T-helper 17 cell (primary cell): ENCODE measurements around the gene UTP4. TPM values are rescaled to one million over a fixed set of nuclear protein-coding genes. Genes with fewer than 3 reads are reported as not detected.
A peak's percentile ranks its signal among the peaks of the same experiment; 100 is the strongest.

Experiments used
- ATAC-seq: fragments of 150-1000 bp; cut with Tn5 transposase; 2 replicates; pipeline ENCODE4 v1.10.0; 2021; ENCODE audit warnings: mild to moderate bottlenecking, moderate library complexity
- DNase-seq, 3 donors: peaks; one replicate each; pipeline versions ENCODE4 v3.0.0 to v3.0.0-alpha.2; 2020 to 2021
- H3K9me3 ChIP-seq: one replicate; pipeline ENCODE4 v1.7.0; 2013; ENCODE audit warnings: low read length, mild to moderate bottlenecking; ENCODE audit not compliant: control insufficient read depth, poor library complexity, severe bottlenecking
- H3K27ac Mint-ChIP-seq: one replicate; pipeline ENCODE4 v1.8.0; 2022; ENCODE audit warnings: mild to moderate bottlenecking, moderate library complexity, mixed read lengths
- H3K27me3 Mint-ChIP-seq: one replicate; pipeline ENCODE4 v1.8.0; 2022; ENCODE audit warnings: mixed read lengths
- H3K36me3 Mint-ChIP-seq: one replicate; pipeline ENCODE4 v1.8.0; 2022; ENCODE audit warnings: low read depth, mixed read lengths
- H3K4me1 Mint-ChIP-seq: one replicate; pipeline ENCODE4 v1.8.0; 2022; ENCODE audit warnings: mild to moderate bottlenecking, mixed read lengths
- H3K4me3 Mint-ChIP-seq: one replicate; pipeline ENCODE4 v1.8.0; 2022; ENCODE audit warnings: mild to moderate bottlenecking, moderate library complexity, mixed read lengths
- total RNA-seq, 4 donors: library from RNA in 2 of 4; stranded (reverse) in 2 of 4; gene quantifications; one replicate each; pipeline ENCODE4 v1.2.3 and lab custom pipeline; 2022 to 2026

UTP4 gene
- total RNA-seq, 2 donors from 2014 or later, result 29.4 to 47.2 TPM

DNA sequence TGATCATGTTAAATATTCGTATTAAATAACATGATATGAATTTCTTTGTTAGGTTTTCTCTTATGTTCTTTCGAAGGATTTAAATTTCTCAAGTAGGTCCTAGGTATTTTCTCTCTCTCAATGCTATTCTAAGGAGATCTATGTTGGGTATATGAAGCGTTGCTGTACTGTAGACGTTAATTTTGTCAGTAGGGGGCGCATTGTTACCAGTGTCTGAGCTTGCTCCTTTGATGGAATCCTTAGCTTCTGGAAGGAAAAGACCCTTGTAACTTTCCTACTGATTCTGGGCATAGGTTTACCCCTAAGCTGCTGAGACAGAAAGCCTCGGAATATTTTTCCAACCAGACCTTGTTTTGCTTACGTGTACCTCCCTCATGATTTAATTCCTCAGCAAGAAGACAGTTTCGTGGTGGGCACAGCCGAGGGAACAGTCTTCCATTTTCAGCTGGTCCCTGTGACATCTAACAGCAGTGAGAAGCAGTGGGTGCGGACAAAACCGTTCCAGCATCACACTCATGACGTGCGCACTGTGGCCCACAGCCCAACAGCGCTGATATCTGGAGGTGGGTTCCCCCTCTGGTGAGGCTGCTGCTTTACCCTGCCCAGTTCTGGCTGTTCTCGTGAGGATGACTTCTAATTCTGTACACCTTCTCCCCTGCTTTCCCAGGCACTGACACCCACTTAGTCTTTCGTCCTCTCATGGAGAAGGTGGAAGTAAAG lies 17.9 kb downstream of the UTP4 start:
- ATAC-seq (peak; percentile 83), DNase-seq (peak in 1 of 3 donors; percentile 33)
- H3K36me3 Mint-ChIP-seq, result peaks cover 4% of the 10 kb centered on the region
- no peaks in the 10 kb centered on the region for H3K27me3 Mint-ChIP-seq
- no peaks in the 10 kb centered on the region for H3K9me3 ChIP-seq
- H3K27ac Mint-ChIP-seq, result no peak overlapping the region
- H3K4me1 Mint-ChIP-seq, result peaks cover 4% of the 10 kb centered on the region
- H3K4me3 Mint-ChIP-seq, result no peak overlapping the region

DNA sequence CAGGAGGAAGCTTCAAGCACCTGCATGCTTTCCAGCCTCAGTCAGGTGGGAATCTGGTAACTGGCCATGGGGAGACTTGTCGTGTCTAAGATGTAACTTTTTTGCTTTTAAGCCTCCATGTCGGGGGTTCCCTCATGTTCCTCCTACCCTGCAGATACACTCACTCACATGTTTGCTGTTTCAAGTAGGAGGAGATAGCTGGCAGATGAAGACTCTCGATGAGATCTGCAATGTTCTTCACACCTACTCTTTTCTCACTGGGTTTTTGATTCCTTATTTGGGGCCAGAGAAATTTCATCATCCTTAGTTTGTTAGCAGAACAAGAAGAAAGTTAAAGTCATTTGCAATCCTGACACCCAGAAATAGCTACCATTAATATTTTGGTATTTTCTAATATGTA lies 24.7 kb downstream of the UTP4 start:
- Mint-ChIP-seq H3K4me3 (no peak overlapping the region), H3K36me3 (peaks cover 5% of the 10 kb centered on the region), H3K27ac (no peak overlapping the region), H3K27me3 (no peaks in the 10 kb centered on the region), H3K4me1 (peaks cover 2% of the 10 kb centered on the region)
- ATAC-seq (no peak), DNase-seq (no peak)
- H3K9me3 ChIP-seq, result no peaks in the 10 kb centered on the region

DNA sequence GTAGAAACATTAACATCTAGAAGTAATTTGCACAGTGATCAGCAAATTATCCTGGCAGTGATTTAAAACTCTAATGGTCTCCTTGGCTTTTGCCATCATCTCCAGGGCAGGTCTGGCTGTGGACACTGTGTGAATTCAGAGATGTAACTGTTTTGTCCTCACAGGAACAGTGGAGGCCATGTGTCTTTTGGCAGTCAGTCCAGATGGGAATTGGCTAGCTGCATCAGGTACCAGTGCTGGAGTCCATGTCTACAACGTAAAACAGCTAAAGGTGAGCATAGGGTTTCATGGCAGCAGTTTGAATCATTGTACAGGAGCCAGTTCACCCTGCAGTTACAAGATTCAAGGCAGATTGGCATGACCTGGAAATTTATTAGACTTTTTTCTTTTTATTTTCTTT lies 27.7 kb downstream of the UTP4 start:
- Mint-ChIP-seq H3K36me3 (peaks cover 7% of the 10 kb centered on the region), H3K4me1 (no peaks in the 10 kb centered on the region), H3K27ac (no peak overlapping the region), H3K4me3 (no peak overlapping the region), H3K27me3 (no peaks in the 10 kb centered on the region)
- no peaks in the 10 kb centered on the region for H3K9me3 ChIP-seq
- ATAC-seq, result no peak
- DNase-seq, result no peak

DNA sequence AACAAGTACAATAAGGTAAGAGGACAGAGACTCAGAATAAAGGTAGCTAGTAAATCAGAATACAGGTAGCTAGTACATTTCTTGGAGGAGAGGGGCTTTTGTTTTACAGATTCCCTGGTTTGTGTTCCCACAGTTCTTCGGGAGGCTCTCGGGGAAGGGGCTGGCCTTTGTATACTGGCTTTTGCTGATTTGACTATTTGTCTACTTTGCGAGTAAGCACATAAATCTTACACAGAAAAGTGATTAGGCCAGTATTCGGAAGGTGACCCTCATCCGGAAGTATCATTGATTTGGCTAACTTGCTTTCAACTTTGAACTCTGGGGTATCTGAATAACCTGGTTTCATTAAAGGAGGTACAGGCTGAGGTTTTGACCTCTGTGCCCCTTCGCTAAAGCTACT lies 33.1 kb downstream of the UTP4 start:
- no peaks in the 10 kb centered on the region for H3K9me3 ChIP-seq
- no peak for DNase-seq
- Mint-ChIP-seq H3K27ac (peak overlapping the region; percentile 71), H3K36me3 (peaks cover 6% of the 10 kb centered on the region), H3K4me3 (no peak overlapping the region), H3K27me3 (no peaks in the 10 kb centered on the region), H3K4me1 (peaks cover 19% of the 10 kb centered on the region)
- ATAC-seq, result no peak

DNA sequence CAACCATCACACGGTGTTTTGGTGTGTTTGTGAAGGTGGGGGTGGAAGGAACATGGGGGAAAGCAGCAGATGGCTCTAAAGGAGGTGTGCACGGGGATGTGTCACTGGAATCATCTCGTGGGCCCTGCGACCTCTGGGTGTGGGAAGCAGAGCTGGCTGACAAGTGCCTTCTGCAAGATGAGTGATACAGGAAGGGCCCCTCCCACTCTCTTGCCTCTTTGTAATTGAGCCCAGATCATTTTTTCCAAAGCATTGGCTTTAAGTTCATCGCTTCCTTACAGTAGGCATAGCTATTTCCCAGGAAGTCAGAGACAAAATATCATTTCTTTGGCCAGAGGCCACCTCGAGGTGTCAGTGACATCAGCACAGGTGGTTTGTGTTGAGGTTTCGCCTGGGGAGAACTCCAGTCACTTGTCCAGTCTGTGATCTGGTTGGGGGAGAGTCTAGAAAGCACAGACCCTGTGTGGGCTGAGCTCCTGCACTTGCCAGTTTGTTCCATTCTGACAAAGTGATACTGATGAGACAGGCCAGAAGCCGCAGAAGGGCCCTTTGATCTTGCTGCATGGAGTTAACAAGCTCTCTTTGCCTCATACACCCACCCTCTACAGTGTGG lies 33.9 kb downstream of the UTP4 start:
- peak overlapping the region; percentile 63 for H3K4me3 Mint-ChIP-seq
- H3K36me3 Mint-ChIP-seq, result peaks cover 6% of the 10 kb centered on the region

DNA sequence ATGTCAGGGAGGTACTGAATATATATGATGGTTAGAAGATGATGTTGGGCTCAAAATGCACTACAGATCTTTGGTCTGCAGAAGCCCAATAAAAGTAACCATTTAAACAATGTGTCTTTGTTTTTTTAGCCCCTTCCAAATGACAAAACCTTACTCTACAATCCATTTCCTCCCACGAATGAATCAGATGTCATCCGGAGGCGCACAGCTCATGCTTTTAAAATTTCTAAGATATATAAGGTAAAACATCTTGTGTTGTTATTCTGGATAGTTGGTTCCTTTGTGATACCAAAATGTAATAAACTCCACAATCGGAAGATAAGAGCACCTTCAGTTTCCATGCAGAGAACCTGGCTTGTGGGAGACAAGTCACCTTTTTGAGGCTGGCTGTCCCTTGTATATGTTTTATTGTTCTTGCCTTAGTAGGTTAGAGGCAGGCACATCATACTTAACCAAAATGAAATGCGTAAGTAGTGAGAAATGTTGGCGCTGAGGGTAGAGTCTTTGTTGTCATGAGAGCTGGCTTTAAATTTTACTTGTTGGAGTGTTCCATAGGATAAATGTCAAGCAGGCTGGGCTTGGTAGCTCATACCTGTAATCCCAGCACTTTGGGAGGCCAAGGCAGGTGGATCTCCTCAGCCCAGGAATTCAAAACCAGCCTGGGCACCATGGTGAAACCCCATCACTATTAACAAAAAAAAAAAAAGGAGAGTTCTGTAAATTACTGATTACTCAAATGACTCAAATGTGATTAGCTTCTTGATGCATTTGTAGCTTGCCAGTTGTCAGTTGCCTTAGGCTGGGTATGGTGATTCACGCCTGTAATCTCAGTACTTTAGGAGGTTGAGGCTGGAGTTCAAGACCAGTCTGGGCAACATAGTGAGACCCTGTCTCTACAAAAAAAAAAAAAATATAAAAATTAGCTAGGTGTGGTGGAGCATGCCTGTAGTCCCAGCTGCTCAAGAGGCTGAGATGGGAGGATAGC lies 34.8 kb downstream of the UTP4 start:
- DNase-seq (no peak), ATAC-seq (no peak)
- peaks cover 6% of the 10 kb centered on the region for H3K36me3 Mint-ChIP-seq
- peaks cover 19% of the 10 kb centered on the region for H3K4me1 Mint-ChIP-seq
- H3K9me3 ChIP-seq, result no peaks in the 10 kb centered on the region
- peak overlapping the region; percentile 71 for H3K27ac Mint-ChIP-seq
- no peak overlapping the region for H3K4me3 Mint-ChIP-seq
- H3K27me3 Mint-ChIP-seq, result no peaks in the 10 kb centered on the region

More for the DNA sequence above, 33.9 kb downstream of the UTP4 start:
- Mint-ChIP-seq H3K27ac (peak overlapping the region; percentile 71), H3K27me3 (no peaks in the 10 kb centered on the region), H3K4me1 (peaks cover 19% of the 10 kb centered on the region)
- DNase-seq, result no peak
- H3K9me3 ChIP-seq, result no peaks in the 10 kb centered on the region
- ATAC-seq, result peak; percentile 64

DNA sequence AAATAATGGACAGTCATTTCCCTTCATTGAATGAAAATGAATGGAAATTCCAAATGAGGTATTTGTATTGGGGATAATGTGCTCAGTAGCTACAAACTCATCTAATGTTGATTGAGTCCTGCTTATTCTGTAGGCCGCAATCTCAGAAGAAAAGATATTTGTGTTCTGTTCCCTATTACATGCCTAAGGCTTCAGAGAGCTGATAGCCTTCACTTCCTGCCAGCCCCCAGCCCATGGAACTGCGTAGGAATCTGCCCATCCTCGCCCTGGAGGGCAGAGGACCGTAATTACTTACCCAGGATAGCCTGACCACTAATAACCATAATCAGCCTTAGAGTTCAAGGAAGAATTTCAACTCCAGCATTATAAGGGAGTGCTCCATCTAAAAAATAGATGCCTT lies 36.6 kb downstream of the UTP4 start:
- DNase-seq (no peak), ATAC-seq (no peak)
- H3K27ac Mint-ChIP-seq, result no peak overlapping the region
- H3K4me1 Mint-ChIP-seq, result peaks cover 26% of the 10 kb centered on the region
- H3K9me3 ChIP-seq, result no peaks in the 10 kb centered on the region
- no peaks in the 10 kb centered on the region for H3K27me3 Mint-ChIP-seq
- no peak overlapping the region for H3K4me3 Mint-ChIP-seq
- H3K36me3 Mint-ChIP-seq, result peaks cover 3% of the 10 kb centered on the region

DNA sequence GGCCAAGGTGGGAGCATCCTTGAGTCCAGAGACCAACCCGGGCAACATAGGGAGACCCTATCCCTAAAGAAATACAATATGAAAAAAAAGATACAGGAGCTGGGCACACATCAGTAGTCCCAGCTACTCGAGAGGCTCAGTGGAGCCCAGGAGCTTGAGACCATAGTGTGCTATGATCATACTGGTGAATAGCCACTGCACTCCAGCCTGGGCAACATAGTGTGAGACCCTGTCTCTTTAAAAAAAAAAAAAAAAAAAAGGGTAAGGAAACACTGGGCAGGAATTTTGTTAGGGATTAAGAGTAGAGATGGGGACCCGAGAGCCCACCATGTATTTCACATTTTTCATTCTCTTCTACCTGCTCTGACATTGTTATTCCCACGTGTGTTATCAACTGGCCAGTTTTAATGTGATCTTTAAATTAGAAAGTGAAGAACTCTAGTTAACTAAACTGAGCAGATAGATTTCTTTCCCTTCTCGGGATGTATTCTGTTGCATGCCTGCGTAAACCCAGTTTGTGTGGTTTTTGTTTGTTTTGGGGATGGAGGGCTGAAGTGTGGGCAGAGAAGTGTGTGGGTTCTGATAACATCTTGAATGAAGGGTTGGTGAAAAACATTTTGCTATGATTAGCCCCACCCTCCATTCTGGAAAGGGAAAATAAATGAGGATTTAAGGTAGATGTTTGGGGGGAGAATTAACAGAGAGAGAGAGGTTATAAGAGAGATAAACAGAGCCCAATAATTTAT lies 37.3 kb downstream of the UTP4 start:
- Mint-ChIP-seq H3K27me3 (no peaks in the 10 kb centered on the region), H3K4me1 (peaks cover 26% of the 10 kb centered on the region), H3K27ac (peak overlapping the region; percentile 80), H3K4me3 (no peak overlapping the region), H3K36me3 (peaks cover 3% of the 10 kb centered on the region)
- ATAC-seq (no peak), DNase-seq (no peak)
- H3K9me3 ChIP-seq, result no peaks in the 10 kb centered on the region

DNA sequence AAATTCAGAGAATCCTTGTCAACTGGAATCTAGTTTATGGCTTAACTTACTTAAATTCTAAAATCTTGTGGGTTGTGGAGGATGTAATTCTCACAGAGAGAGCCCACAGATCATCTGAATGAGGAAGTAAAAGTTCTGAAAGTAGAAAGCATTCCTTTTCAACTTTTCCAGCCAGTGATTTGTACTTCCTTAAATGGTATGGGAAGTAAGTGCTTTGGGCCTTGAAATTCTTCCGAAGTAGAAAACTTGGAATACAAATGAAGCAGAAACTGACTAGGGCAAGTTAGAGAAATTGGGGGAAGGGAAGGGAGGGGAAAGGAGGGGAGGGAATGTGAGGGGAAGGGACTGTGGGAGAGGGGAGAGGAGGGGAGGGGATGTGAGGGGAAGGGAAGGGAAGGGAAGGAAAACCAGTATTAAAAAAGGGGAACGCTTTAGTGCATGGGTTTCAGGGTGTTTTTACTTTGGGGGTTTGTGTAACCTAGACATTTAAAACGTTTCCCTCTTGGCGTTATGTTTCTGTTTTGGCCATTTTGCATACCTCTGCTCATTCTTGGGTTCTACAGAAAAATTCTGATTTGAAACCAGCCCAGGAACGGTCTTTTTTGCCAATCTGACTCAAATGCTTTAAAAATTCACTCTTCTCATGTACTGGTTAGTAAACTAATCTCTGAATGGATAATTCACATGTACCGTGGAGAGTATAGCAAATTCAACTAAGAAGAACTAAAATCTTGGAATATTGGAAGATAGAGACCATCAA lies 39.1 kb downstream of the UTP4 start:
- Mint-ChIP-seq H3K36me3 (no peaks in the 10 kb centered on the region), H3K4me3 (no peak overlapping the region), H3K27me3 (no peaks in the 10 kb centered on the region), H3K4me1 (peaks cover 18% of the 10 kb centered on the region), H3K27ac (no peak overlapping the region)
- DNase-seq (no peak), ATAC-seq (no peak)
- H3K9me3 ChIP-seq, result no peaks in the 10 kb centered on the region

DNA sequence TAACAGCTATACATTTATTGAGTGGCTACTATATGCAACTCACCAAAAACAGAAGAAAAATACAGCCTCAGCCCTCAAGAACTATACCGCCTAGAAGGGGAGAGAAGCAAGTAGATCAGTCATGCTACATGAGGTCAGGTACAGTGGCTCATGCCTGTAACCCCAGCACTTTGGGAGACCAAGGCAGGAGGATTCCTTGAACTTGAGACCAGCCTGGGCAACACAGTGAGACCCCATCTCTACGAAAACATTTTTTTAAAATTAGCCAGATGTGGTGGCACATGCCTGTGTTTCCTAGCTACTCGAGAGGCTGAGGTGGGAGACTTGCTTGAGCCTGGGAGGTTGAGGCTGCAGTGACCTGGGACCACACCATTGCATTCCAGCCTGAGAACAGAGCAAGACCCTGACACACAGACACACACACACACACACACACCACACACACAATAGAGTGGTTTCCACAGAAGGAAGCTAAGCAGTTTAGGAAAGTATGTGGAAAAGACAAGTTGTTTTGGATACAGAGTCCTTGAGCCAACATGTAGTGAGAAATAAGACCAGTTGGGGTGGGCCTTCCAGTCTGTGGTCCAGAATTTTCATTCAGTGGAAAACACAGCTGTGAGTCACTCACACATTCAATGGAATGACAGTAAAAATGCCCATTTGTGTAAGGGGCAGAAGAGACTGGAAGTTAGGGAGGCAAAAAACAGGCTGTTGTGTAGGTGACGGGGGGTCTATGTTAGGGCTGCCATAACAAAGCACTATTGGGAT lies 43.8 kb downstream of the UTP4 start:
- Mint-ChIP-seq H3K27me3 (no peaks in the 10 kb centered on the region), H3K4me1 (peaks cover 13% of the 10 kb centered on the region), H3K27ac (no peak overlapping the region), H3K4me3 (no peak overlapping the region), H3K36me3 (no peaks in the 10 kb centered on the region)
- no peaks in the 10 kb centered on the region for H3K9me3 ChIP-seq
- DNase-seq, result no peak
- ATAC-seq, result no peak

DNA sequence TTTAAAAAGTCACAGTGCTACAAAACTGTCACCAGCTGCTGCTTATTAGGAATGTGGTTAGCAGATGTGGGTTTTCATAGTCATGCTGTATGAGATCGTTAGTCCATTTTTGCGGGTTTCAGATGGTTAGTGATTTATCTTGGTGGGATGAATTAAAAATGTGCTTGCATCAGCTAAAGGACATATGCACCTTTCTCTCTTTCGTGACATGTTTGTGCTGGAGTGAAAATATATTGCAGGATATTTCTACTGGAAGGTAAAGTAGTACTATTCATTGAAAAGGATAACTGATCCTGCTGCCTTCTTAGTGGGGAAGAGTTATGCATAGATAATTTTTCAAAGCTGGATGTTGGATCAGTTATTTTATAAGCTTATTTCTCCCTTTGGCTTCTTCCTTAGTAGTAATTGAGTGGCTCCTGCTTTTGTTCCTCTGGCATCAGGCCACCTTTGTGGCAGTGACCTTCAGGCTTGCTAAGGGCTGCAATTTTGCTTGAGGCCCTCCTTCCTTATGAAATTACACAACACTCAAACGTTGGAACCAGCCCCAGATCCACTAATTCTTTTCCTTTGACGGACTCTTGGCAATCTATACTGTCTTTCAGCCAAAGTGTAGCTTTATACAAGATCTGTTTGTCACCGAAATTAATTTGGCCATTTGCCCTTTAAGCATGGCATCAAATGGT lies 47.0 kb downstream of the UTP4 start:
- Mint-ChIP-seq H3K4me3 (no peak overlapping the region), H3K4me1 (peaks cover 6% of the 10 kb centered on the region), H3K27me3 (no peaks in the 10 kb centered on the region), H3K27ac (no peak overlapping the region), H3K36me3 (no peaks in the 10 kb centered on the region)
- H3K9me3 ChIP-seq, result no peaks in the 10 kb centered on the region
- DNase-seq (no peak), ATAC-seq (no peak)
